ENCODE data around the gene CDYL2. TPM values are rescaled to one million over a fixed set of nuclear protein-coding genes. Genes with fewer than 3 reads are reported as not detected.
A peak's percentile ranks its signal among the peaks of the same experiment; 100 is the strongest.

The CDYL2 gene
- total and polyA plus RNA-seq, 4 donors: 0.84 to 4.1 (median 2.3) TPM

DNA sequence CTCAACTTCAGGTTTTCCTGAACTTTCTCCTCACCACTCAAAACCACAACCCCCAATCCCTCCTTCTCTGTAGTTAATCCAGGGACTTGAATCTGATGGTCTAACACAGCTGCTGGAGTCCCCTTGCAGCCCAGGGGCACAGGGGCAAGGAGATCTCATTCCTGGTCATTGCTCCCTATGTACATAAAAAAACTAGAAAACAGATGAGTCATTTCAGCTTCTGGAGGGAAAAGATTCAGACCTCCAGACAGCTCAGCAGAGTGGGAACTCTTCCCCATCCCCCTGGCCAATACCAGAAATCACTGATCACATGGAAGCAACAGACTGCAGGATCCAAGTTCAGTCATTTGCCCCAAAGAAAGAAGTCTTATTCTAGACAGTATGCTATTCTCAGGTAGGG lies 201.5 kb downstream of the CDYL2 start (continued):
- TF ChIP-seq, protein P1, sequence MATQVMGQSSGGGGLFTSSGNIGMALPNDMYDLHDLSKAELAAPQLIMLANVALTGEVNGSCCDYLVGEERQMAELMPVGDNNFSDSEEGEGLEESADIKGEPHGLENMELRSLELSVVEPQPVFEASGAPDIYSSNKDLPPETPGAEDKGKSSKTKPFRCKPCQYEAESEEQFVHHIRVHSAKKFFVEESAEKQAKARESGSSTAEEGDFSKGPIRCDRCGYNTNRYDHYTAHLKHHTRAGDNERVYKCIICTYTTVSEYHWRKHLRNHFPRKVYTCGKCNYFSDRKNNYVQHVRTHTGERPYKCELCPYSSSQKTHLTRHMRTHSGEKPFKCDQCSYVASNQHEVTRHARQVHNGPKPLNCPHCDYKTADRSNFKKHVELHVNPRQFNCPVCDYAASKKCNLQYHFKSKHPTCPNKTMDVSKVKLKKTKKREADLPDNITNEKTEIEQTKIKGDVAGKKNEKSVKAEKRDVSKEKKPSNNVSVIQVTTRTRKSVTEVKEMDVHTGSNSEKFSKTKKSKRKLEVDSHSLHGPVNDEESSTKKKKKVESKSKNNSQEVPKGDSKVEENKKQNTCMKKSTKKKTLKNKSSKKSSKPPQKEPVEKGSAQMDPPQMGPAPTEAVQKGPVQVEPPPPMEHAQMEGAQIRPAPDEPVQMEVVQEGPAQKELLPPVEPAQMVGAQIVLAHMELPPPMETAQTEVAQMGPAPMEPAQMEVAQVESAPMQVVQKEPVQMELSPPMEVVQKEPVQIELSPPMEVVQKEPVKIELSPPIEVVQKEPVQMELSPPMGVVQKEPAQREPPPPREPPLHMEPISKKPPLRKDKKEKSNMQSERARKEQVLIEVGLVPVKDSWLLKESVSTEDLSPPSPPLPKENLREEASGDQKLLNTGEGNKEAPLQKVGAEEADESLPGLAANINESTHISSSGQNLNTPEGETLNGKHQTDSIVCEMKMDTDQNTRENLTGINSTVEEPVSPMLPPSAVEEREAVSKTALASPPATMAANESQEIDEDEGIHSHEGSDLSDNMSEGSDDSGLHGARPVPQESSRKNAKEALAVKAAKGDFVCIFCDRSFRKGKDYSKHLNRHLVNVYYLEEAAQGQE (IDR thresholded peaks at IDR 0.05): no peak
- no peak for TF ChIP-seq JUND (IDR thresholded peaks at IDR 0.05)
- no peak for TF ChIP-seq EGR1 (IDR thresholded peaks at IDR 0.05; ENCODE audit: low read depth in 2 of 2)
- TF ChIP-seq RXRA (IDR thresholded peaks at IDR 0.05): no peak
- TF ChIP-seq GABPA (IDR thresholded peaks at IDR 0.05 in 1 of 2, conservative IDR thresholded peaks at IDR 0.05 in 1 of 2): no peak
- TF ChIP-seq NR2F2 (IDR thresholded peaks at IDR 0.05): no peak

DNA sequence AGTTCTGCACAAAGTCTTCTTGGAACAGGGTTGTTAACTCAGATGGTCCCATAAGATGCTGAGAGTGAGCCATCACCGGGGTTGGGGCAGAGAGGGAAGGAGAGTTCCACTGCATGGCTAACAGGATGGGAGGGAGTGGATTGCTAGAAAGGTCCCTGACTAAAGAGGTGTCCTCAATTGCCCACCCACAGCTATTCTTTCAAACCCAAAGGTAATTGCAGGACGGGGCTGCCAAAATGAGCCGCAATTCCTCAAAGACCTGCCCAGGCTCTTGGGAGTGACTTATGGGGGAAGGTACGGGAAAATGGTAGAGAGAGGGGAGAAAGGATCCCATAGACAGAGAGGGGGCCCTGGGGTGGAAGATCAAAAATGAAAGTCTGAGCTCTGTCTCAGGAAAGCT lies 203.2 kb downstream of the CDYL2 start:
- H3K36me3 ChIP-seq (ENCODE audit: control insufficient read depth in 4 of 4, insufficient read depth in 3 of 4, low read depth in 1 of 4, low read length in 3 of 4): peaks cover 0 to 6% (median under 1%) of the 10 kb centered on the region in 4 donors
- no peaks in the 10 kb centered on the region for H3K9me3 ChIP-seq (ENCODE audit: control insufficient read depth in 4 of 4, low read length in 3 of 4)
- TF ChIP-seq TAF1 (conservative IDR thresholded peaks at IDR 0.05) (no peak), SP1 (IDR thresholded peaks at IDR 0.05) (no peak), EGR1 (IDR thresholded peaks at IDR 0.05; ENCODE audit: low read depth in 2 of 2) (no peak), JUND (IDR thresholded peaks at IDR 0.05) (no peak), FOXA1 (IDR thresholded peaks at IDR 0.05) (no peak), HNF4G (IDR thresholded peaks at IDR 0.05) (no peak), RAD21 (IDR thresholded peaks at IDR 0.05) (no peak), HNF4A (conservative IDR thresholded peaks at IDR 0.05) (no peak), FOXA2 (IDR thresholded peaks at IDR 0.05) (no peak), GABPA (IDR thresholded peaks at IDR 0.05 in 1 of 2, conservative IDR thresholded peaks at IDR 0.05 in 1 of 2) (no peak), NR2F2 (IDR thresholded peaks at IDR 0.05) (no peak)
- TF ChIP-seq, protein P2, sequence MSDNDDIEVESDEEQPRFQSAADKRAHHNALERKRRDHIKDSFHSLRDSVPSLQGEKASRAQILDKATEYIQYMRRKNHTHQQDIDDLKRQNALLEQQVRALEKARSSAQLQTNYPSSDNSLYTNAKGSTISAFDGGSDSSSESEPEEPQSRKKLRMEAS (IDR thresholded peaks at IDR 0.05): no peak
- TF ChIP-seq, protein P3, sequence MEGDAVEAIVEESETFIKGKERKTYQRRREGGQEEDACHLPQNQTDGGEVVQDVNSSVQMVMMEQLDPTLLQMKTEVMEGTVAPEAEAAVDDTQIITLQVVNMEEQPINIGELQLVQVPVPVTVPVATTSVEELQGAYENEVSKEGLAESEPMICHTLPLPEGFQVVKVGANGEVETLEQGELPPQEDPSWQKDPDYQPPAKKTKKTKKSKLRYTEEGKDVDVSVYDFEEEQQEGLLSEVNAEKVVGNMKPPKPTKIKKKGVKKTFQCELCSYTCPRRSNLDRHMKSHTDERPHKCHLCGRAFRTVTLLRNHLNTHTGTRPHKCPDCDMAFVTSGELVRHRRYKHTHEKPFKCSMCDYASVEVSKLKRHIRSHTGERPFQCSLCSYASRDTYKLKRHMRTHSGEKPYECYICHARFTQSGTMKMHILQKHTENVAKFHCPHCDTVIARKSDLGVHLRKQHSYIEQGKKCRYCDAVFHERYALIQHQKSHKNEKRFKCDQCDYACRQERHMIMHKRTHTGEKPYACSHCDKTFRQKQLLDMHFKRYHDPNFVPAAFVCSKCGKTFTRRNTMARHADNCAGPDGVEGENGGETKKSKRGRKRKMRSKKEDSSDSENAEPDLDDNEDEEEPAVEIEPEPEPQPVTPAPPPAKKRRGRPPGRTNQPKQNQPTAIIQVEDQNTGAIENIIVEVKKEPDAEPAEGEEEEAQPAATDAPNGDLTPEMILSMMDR (IDR thresholded peaks at IDR 0.05; ENCODE audit: low read depth, low read length, missing input control): no peak
- TF ChIP-seq, protein P1 (IDR thresholded peaks at IDR 0.05): no peak
- TF ChIP-seq, protein P4, sequence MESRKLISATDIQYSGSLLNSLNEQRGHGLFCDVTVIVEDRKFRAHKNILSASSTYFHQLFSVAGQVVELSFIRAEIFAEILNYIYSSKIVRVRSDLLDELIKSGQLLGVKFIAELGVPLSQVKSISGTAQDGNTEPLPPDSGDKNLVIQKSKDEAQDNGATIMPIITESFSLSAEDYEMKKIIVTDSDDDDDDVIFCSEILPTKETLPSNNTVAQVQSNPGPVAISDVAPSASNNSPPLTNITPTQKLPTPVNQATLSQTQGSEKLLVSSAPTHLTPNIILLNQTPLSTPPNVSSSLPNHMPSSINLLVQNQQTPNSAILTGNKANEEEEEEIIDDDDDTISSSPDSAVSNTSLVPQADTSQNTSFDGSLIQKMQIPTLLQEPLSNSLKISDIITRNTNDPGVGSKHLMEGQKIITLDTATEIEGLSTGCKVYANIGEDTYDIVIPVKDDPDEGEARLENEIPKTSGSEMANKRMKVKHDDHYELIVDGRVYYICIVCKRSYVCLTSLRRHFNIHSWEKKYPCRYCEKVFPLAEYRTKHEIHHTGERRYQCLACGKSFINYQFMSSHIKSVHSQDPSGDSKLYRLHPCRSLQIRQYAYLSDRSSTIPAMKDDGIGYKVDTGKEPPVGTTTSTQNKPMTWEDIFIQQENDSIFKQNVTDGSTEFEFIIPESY (IDR thresholded peaks at IDR 0.05): no peak
- no peak overlapping the region for H3K4me3 ChIP-seq (ENCODE audit: low read depth in 1 of 3, low read length in 3 of 3)
- no peaks in the 10 kb centered on the region for H3K4me1 ChIP-seq (ENCODE audit: control insufficient read depth in 4 of 4, insufficient read depth in 4 of 4, low read length in 3 of 4)
- no peaks in the 10 kb centered on the region for H3K27me3 ChIP-seq (ENCODE audit: control insufficient read depth in 4 of 4, insufficient read depth in 4 of 4, low read length in 3 of 4)
- H3K9ac ChIP-seq (ENCODE audit: low read depth in 1 of 2, low read length in 2 of 2): no peak overlapping the region
- WGBS: 99% methylated on average over 4 of the region's 4 CpGs
- peak; percentile 19 for DNase-seq (ENCODE audit: low spot score)
- no peak overlapping the region for H3K27ac ChIP-seq (ENCODE audit: low read depth in 1 of 2, low read length in 2 of 2)

Data from liver (tissue), 9 donors.